ENCODE measurements around the gene ACER3. TPM values are rescaled to one million over a fixed set of nuclear protein-coding genes. Genes with fewer than 3 reads are reported as not detected.
A peak's percentile ranks its signal among the peaks of the same experiment; 100 is the strongest.
"Not testable (repeated sequence)": the region's sequence is repeated elsewhere in the genome, so short reads cannot be mapped to it uniquely, and the experiment has no call there.

The ACER3 gene
- total RNA-seq, 2 donors from 2014 or later = 12.5 to 18.1 TPM

- intact Hi-C loops (cut with DNase I) = no loop called here
- DNase-seq (no peak), ATAC-seq (no peak)
These were observed 25.7 kb upstream of the ACER3 start for GRCh38 chr11:76835036-76835435.

- ATAC-seq (peak; percentile 64 to 73), DNase-seq (peak; percentile 61)
- intact Hi-C loops (cut with DNase I) = no loop called here
These were observed 24.6 kb upstream of the ACER3 start for GRCh38 chr11:76835928-76836612.

- no peak for DNase-seq
- ATAC-seq = peak in 1 of 2 donors; percentile 11
- intact Hi-C loops (cut with DNase I) = no loop called here
These were observed 24.0 kb upstream of the ACER3 start for GRCh38 chr11:76836613-76837291.

- ATAC-seq (no peak), DNase-seq (no peak)
- intact Hi-C loops (cut with DNase I) = no loop called here
These were observed 22.7 kb upstream of the ACER3 start for GRCh38 chr11:76837696-76838677.

GRCh38 chr11:76838678-76839068 lies 22.0 kb upstream of the ACER3 start:
- ATAC-seq = peak; percentile 28 to 48
- intact Hi-C loops (cut with DNase I) = no loop called here
- DNase-seq = no peak

- ATAC-seq = peak in 1 of 2 donors; percentile 15
- intact Hi-C loops (cut with DNase I) = no loop called here
These were observed 21.4 kb upstream of the ACER3 start for GRCh38 chr11:76839311-76839710.

GRCh38 chr11:76841923-76842452 lies 18.7 kb upstream of the ACER3 start:
- ATAC-seq (no peak), DNase-seq (no peak)
- intact Hi-C loops (cut with DNase I) = no loop called here

More at GRCh38 chr11:76839311-76839710, 21.4 kb upstream of the ACER3 start:
- DNase-seq = no peak

- DNase-seq (no peak), ATAC-seq (no peak)
These were observed 16.8 kb upstream of the ACER3 start for GRCh38 chr11:76843907-76844306.

GRCh38 chr11:76844511-76844910 lies 16.2 kb upstream of the ACER3 start:
- DNase-seq = no peak
- ATAC-seq = no peak
- intact Hi-C loops (cut with DNase I) = no loop called here

More at GRCh38 chr11:76843907-76844306, 16.8 kb upstream of the ACER3 start:
- intact Hi-C loops (cut with DNase I) = no loop called here

GRCh38 chr11:76845069-76845468 lies 15.6 kb upstream of the ACER3 start:
- DNase-seq = no peak
- no peak for ATAC-seq
- intact Hi-C loops (cut with DNase I) = no loop called here

GRCh38 chr11:76846441-76846840 lies 14.3 kb upstream of the ACER3 start:
- intact Hi-C loops (cut with DNase I) = no loop called here
- ATAC-seq = no peak
- no peak for DNase-seq

- DNase-seq = no peak
- intact Hi-C loops (cut with DNase I) = no loop called here
- ATAC-seq = no peak
These were observed 11.3 kb upstream of the ACER3 start for GRCh38 chr11:76849376-76849775.

GRCh38 chr11:76850130-76850529 lies 10.6 kb upstream of the ACER3 start:
- DNase-seq (no peak), ATAC-seq (peak in 1 of 2 donors; percentile 29)
- intact Hi-C loops (cut with DNase I) = no loop called here

GRCh38 chr11:76850815-76851214 lies 9.9 kb upstream of the ACER3 start:
- peak; percentile 30 for DNase-seq

GRCh38 chr11:76854709-76855108 lies 6.0 kb upstream of the ACER3 start:
- ATAC-seq (no peak), DNase-seq (no peak)
- intact Hi-C loops (cut with DNase I) = no loop called here

More at GRCh38 chr11:76850815-76851214, 9.9 kb upstream of the ACER3 start:
- intact Hi-C loops (cut with DNase I) = no loop called here
- peak; percentile 75 to 94 for ATAC-seq

- not testable (repeated sequence) for ATAC-seq
These were observed 5.0 kb upstream of the ACER3 start for GRCh38 chr11:76855670-76856069.

GRCh38 chr11:76856106-76856505 lies 4.6 kb upstream of the ACER3 start:
- intact Hi-C loops (cut with DNase I) = no loop called here
- no peak for ATAC-seq
- no peak for DNase-seq

More at GRCh38 chr11:76855670-76856069, 5.0 kb upstream of the ACER3 start:
- intact Hi-C loops (cut with DNase I); DNase-seq: not testable (repeated sequence)

- intact Hi-C loops (cut with DNase I) = no loop called here
- ATAC-seq = no peak
- no peak for DNase-seq
These were observed 4.1 kb upstream of the ACER3 start for GRCh38 chr11:76856571-76856970.

- DNase-seq (no peak), ATAC-seq (no peak)
- intact Hi-C loops (cut with DNase I) = no loop called here
These were observed 2.8 kb upstream of the ACER3 start for GRCh38 chr11:76857781-76858410.
